CD4-positive, alpha-beta T cell (primary cell): ENCODE measurements around the gene IFTAP. TPM values are rescaled to one million over a fixed set of nuclear protein-coding genes. Genes with fewer than 3 reads are reported as not detected.

Experiments used
- ATAC-seq: fragments of 200-7000 bp; cut with Tn5 transposase; one replicate; pipeline ENCODE4 v1.10.0; 2022; ENCODE audit warnings: mild to moderate bottlenecking; ENCODE audit not compliant: poor library complexity
- CTCF ChIA-PET: fragments of 350-600 bp; sonication (Branson Sonifier 250); formaldehyde crosslinking; loops from one replicate; lab custom pipeline; 2021; ENCODE audit warnings: antibody characterized with exemption, inconsistent platforms; lab: Charles Lee
- POLR2A ChIA-PET: fragments of 350-600 bp; sonication (Branson Sonifier 250); formaldehyde crosslinking; loops from one replicate; lab custom pipeline; 2021; ENCODE audit warnings: antibody characterized with exemption, inconsistent platforms; lab: Charles Lee
- DNase-seq, 14 experiments: peaks; one replicate each; pipeline ENCODE4 v3.0.0-alpha.2; 2013 to 2020; ENCODE audit warnings: mixed read lengths in 2 of 14
- H3K27ac ChIP-seq, 2 donors: one replicate each; pipeline versions ENCODE4 v1.5.1 to v1.7.0; 2013; ENCODE audit warnings: low read length in 2 of 2, low read depth in 1 of 2, mild to moderate bottlenecking in 1 of 2
- H3K27me3 ChIP-seq, 2 experiments: 1 replicate in 1 of 2; 2 replicates in 1 of 2; pipeline versions ENCODE4 v1.6.1 to v1.7.0; 2013; ENCODE audit warnings: low read length in 2 of 2, control low read depth in 1 of 2, mild to moderate bottlenecking in 1 of 2, moderate library complexity in 1 of 2; ENCODE audit not compliant: insufficient read depth in 2 of 2, control insufficient read depth in 1 of 2
- H3K36me3 ChIP-seq: one replicate; pipeline ENCODE4 v1.6.1; 2013; ENCODE audit warnings: low read length, control low read depth; ENCODE audit not compliant: insufficient read depth
- H3K4me1 ChIP-seq: one replicate; pipeline ENCODE4 v1.6.1; 2013; ENCODE audit warnings: low read length, control low read depth; ENCODE audit not compliant: insufficient read depth
- H3K4me3 ChIP-seq: one replicate; pipeline ENCODE4 v1.5.1; 2013; ENCODE audit warnings: mild to moderate bottlenecking, low read length, moderate library complexity
- H3K9me3 ChIP-seq, 2 experiments: 1 replicate in 1 of 2; 2 replicates in 1 of 2; pipeline versions ENCODE4 v1.6.1 to v1.7.0; 2013; ENCODE audit warnings: low read length in 2 of 2, mild to moderate bottlenecking in 2 of 2, control low read depth in 1 of 2, moderate library complexity in 1 of 2; ENCODE audit not compliant: control insufficient read depth in 1 of 2, insufficient read depth in 1 of 2
- H3K27ac Mint-ChIP-seq: one replicate; pipeline ENCODE4 v1.8.0; 2020; ENCODE audit warnings: mixed read lengths
- H3K27me3 Mint-ChIP-seq: one replicate; pipeline ENCODE4 v1.8.0; 2021; ENCODE audit warnings: mixed read lengths
- H3K36me3 Mint-ChIP-seq: one replicate; pipeline ENCODE4 v1.8.0; 2021; ENCODE audit warnings: low read depth, mixed read lengths
- H3K4me1 Mint-ChIP-seq: one replicate; pipeline ENCODE4 v1.8.0; 2021; ENCODE audit warnings: low read depth, mixed read lengths
- H3K4me3 Mint-ChIP-seq: one replicate; pipeline ENCODE4 v1.8.0; 2020; ENCODE audit warnings: mild to moderate bottlenecking, mixed read lengths
- H3K9me3 Mint-ChIP-seq: one replicate; pipeline ENCODE4 v1.8.0; 2020; ENCODE audit warnings: mixed read lengths
- CTCF ChIP-seq: fragments of 200-600 bp; IDR thresholded peaks from one replicate; pipeline ENCODE4 v1.8.0; 2022; ENCODE audit warnings: antibody characterized with exemption, mild to moderate bottlenecking
- intact Hi-C, 2 experiments: fragments of 100-400 bp; cut with DNase I in 1 of 2; cut with micrococcal nuclease in 1 of 2; formaldehyde crosslinking; loops; one replicate each; pipeline versions ENCODE4 v1.15.1 to v1.9.0; 2023 to 2025; cut with DNase I, micrococcal nuclease
- total RNA-seq, 174 experiments: library from RNA in 2 of 174; stranded (reverse) in 2 of 174; gene quantifications; one replicate each; pipeline ENCODE4 v1.2.3 and lab custom pipeline; 2021 to 2026

Gene IFTAP
- total RNA-seq, 2 experiments from 2014 or later: 1.7 to 1.9 TPM

- ChIA-PET CTCF (no interaction called here), POLR2A (no interaction called here)
- H3K4me1 ChIP-seq: peaks cover 7% of the 10 kb centered on the region
- H3K9me3 ChIP-seq: no peaks in the 10 kb centered on the region
- H3K27me3 ChIP-seq: peaks cover 4 to 23% of the 10 kb centered on the region in 2 experiments
- peaks cover 36% of the 10 kb centered on the region for H3K27me3 Mint-ChIP-seq
- no peak for TF ChIP-seq CTCF
- no peak for ATAC-seq
- no peak overlapping the region for H3K4me3 ChIP-seq
- no peak for DNase-seq
- no peaks in the 10 kb centered on the region for H3K36me3 Mint-ChIP-seq
- no peaks in the 10 kb centered on the region for H3K9me3 Mint-ChIP-seq
- intact Hi-C loops: no loop called here
- no peak overlapping the region for H3K27ac Mint-ChIP-seq
- no peak overlapping the region for H3K27ac ChIP-seq
- no peaks in the 10 kb centered on the region for H3K36me3 ChIP-seq
- peaks cover 16% of the 10 kb centered on the region for H3K4me1 Mint-ChIP-seq
- H3K4me3 Mint-ChIP-seq: no peak overlapping the region
Observed at GRCh38 chr11:36590513-36590912, 3.8 kb upstream of the IFTAP start.

- Histone ChIP-seq H3K9me3 (no peaks in the 10 kb centered on the region), H3K4me3 (no peak overlapping the region), H3K4me1 (peaks cover 7% of the 10 kb centered on the region), H3K27me3 (peaks cover 4 to 23% of the 10 kb centered on the region in 2 experiments), H3K27ac (no peak overlapping the region), H3K36me3 (no peaks in the 10 kb centered on the region)
- ChIA-PET CTCF (no interaction called here), POLR2A (no interaction called here)
- DNase-seq: no peak
- H3K27ac Mint-ChIP-seq: no peak overlapping the region
- peaks cover 16% of the 10 kb centered on the region for H3K4me1 Mint-ChIP-seq
- no peaks in the 10 kb centered on the region for H3K9me3 Mint-ChIP-seq
- no peak for ATAC-seq
- H3K27me3 Mint-ChIP-seq: peaks cover 44% of the 10 kb centered on the region
- intact Hi-C loops: no loop called here
- no peaks in the 10 kb centered on the region for H3K36me3 Mint-ChIP-seq
- TF ChIP-seq CTCF: no peak
- no peak overlapping the region for H3K4me3 Mint-ChIP-seq
Observed at GRCh38 chr11:36591433-36591832, 2.9 kb upstream of the IFTAP start.

GRCh38 chr11:36596880-36597279 lies 2.6 kb downstream of the IFTAP start:
- H3K9me3 ChIP-seq: peaks cover 0 to 3% of the 10 kb centered on the region in 2 experiments
- H3K4me1 ChIP-seq: peaks cover 7% of the 10 kb centered on the region
- H3K27me3 ChIP-seq: peaks cover 4 to 23% of the 10 kb centered on the region in 2 experiments
- CTCF ChIA-PET: no interaction called here
- Mint-ChIP-seq H3K4me1 (peaks cover 16% of the 10 kb centered on the region), H3K9me3 (no peaks in the 10 kb centered on the region), H3K4me3 (no peak overlapping the region), H3K36me3 (no peaks in the 10 kb centered on the region), H3K27me3 (peaks cover 64% of the 10 kb centered on the region), H3K27ac (no peak overlapping the region)
- TF ChIP-seq CTCF: no peak
- no peak overlapping the region for H3K27ac ChIP-seq
- intact Hi-C loops: no loop called here
- ATAC-seq: no peak
- DNase-seq: no peak
- H3K36me3 ChIP-seq: no peaks in the 10 kb centered on the region
- H3K4me3 ChIP-seq: no peak overlapping the region
- POLR2A ChIA-PET: no interaction called here
